Glutamatergic neuron (in vitro differentiated cells): ENCODE results near the gene PPM1A. TPM values are rescaled to one million over a fixed set of nuclear protein-coding genes. Genes with fewer than 3 reads are reported as not detected.

ENCODE experiments used
- DNase-seq: peaks from one replicate; pipeline ENCODE4 v3.0.0; 2022
- H3K27ac Mint-ChIP-seq: one replicate; pipeline ENCODE4 v1.8.0; 2020; ENCODE audit warnings: mild to moderate bottlenecking, mixed read lengths, inconsistent platforms; ENCODE audit not compliant: unreplicated experiment
- H3K27me3 Mint-ChIP-seq: one replicate; pipeline ENCODE4 v1.8.0; 2020; ENCODE audit warnings: mild to moderate bottlenecking, moderate library complexity, mixed read lengths, inconsistent platforms; ENCODE audit not compliant: unreplicated experiment
- H3K36me3 Mint-ChIP-seq: one replicate; pipeline ENCODE4 v1.8.0; 2020; ENCODE audit warnings: mild to moderate bottlenecking, mixed read lengths, inconsistent platforms; ENCODE audit not compliant: unreplicated experiment
- H3K4me1 Mint-ChIP-seq: one replicate; pipeline ENCODE4 v1.8.0; 2020; ENCODE audit warnings: mild to moderate bottlenecking, low read depth, mixed read lengths, inconsistent platforms; ENCODE audit not compliant: unreplicated experiment
- H3K4me3 Mint-ChIP-seq: one replicate; pipeline ENCODE4 v1.8.0; 2020; ENCODE audit warnings: mild to moderate bottlenecking, mixed read lengths, inconsistent platforms; ENCODE audit not compliant: unreplicated experiment
- H3K9me3 Mint-ChIP-seq: one replicate; pipeline ENCODE4 v1.8.0; 2020; ENCODE audit warnings: mild to moderate bottlenecking, moderate library complexity, mixed read lengths, inconsistent platforms; ENCODE audit not compliant: unreplicated experiment
- total RNA-seq: library from RNA; stranded (reverse); fragmentation: NEBNext Ultra II Directional; extraction: Animal tissue kit (Norgen Biotek cat#: 25700); gene quantifications from one replicate; pipeline ENCODE4 v1.2.1, GENCODE V29; 2021; ENCODE audit not compliant: unreplicated experiment
- TF ChIP-seq, protein P1 (sequence below): fragments of 200-600 bp; sonication (generic); IDR thresholded peaks from one replicate; pipeline ENCODE4 v1.5.0; 2021; ENCODE audit not compliant: partially characterized antibody, unreplicated experiment

Gene PPM1A
- total RNA-seq, 1 donor from 2014 or later: 62.2 TPM

- no peaks in the 10 kb centered on the region for H3K27me3 Mint-ChIP-seq
- TF ChIP-seq, protein P1, sequence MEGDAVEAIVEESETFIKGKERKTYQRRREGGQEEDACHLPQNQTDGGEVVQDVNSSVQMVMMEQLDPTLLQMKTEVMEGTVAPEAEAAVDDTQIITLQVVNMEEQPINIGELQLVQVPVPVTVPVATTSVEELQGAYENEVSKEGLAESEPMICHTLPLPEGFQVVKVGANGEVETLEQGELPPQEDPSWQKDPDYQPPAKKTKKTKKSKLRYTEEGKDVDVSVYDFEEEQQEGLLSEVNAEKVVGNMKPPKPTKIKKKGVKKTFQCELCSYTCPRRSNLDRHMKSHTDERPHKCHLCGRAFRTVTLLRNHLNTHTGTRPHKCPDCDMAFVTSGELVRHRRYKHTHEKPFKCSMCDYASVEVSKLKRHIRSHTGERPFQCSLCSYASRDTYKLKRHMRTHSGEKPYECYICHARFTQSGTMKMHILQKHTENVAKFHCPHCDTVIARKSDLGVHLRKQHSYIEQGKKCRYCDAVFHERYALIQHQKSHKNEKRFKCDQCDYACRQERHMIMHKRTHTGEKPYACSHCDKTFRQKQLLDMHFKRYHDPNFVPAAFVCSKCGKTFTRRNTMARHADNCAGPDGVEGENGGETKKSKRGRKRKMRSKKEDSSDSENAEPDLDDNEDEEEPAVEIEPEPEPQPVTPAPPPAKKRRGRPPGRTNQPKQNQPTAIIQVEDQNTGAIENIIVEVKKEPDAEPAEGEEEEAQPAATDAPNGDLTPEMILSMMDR: no peak
- peaks cover 1% of the 10 kb centered on the region for H3K4me1 Mint-ChIP-seq
- H3K4me3 Mint-ChIP-seq: no peak overlapping the region
- H3K36me3 Mint-ChIP-seq: no peaks in the 10 kb centered on the region
- H3K9me3 Mint-ChIP-seq: peaks cover 2% of the 10 kb centered on the region
- H3K27ac Mint-ChIP-seq: no peak overlapping the region
- no peak for DNase-seq
These were observed 42.8 kb upstream of the PPM1A start for GRCh38 chr14:60206249-60206670.

GRCh38 chr14:60206837-60207533 lies 42.0 kb upstream of the PPM1A start:
- TF ChIP-seq, protein P1: no peak
- H3K27ac Mint-ChIP-seq: no peak overlapping the region
- H3K9me3 Mint-ChIP-seq: peaks cover 2% of the 10 kb centered on the region
- no peaks in the 10 kb centered on the region for H3K36me3 Mint-ChIP-seq
- peaks cover 1% of the 10 kb centered on the region for H3K4me1 Mint-ChIP-seq
- H3K4me3 Mint-ChIP-seq: no peak overlapping the region
- no peaks in the 10 kb centered on the region for H3K27me3 Mint-ChIP-seq
- no peak for DNase-seq

- H3K27ac Mint-ChIP-seq: no peak overlapping the region
These were observed 38.3 kb upstream of the PPM1A start for GRCh38 chr14:60210703-60211102.

DNA sequence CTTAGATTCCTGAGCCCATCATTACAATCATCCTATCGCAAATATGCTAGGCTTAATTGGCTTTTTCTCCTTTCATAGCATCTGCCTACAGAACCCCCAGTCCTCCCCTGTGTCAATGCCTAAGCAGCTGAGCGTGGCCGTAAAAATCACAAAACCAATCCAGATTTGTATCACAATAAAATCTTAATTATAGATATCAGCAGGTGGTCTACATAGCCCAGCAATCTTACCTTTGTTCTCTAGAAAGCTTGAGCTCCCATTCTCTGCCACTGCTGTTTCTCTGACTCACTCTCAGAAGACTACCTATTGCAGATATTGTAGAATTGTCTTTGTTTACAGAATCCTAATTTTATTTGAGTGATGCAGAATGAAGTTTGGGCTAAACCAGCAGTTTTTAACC lies 37.9 kb upstream of the PPM1A start:
- Mint-ChIP-seq H3K9me3 (no peaks in the 10 kb centered on the region), H3K4me3 (no peak overlapping the region), H3K27me3 (no peaks in the 10 kb centered on the region), H3K36me3 (no peaks in the 10 kb centered on the region), H3K4me1 (no peaks in the 10 kb centered on the region), H3K27ac (no peak overlapping the region)
- no peak for DNase-seq
- TF ChIP-seq, protein P1: no peak

More at GRCh38 chr14:60210703-60211102, 38.3 kb upstream of the PPM1A start:
- Mint-ChIP-seq H3K27me3 (no peaks in the 10 kb centered on the region), H3K9me3 (no peaks in the 10 kb centered on the region), H3K4me3 (no peak overlapping the region), H3K36me3 (no peaks in the 10 kb centered on the region), H3K4me1 (no peaks in the 10 kb centered on the region)
- TF ChIP-seq, protein P1: no peak
- no peak for DNase-seq
